ENCODE measurements around the gene RABGGTA. TPM values are rescaled to one million over a fixed set of nuclear protein-coding genes. Genes with fewer than 3 reads are reported as not detected.

The RABGGTA gene
- total and polyA plus RNA-seq, 2 donors (not counting 1 experiment from before 2014, with no cell fraction given): 70.1 to 159 TPM

DNA sequence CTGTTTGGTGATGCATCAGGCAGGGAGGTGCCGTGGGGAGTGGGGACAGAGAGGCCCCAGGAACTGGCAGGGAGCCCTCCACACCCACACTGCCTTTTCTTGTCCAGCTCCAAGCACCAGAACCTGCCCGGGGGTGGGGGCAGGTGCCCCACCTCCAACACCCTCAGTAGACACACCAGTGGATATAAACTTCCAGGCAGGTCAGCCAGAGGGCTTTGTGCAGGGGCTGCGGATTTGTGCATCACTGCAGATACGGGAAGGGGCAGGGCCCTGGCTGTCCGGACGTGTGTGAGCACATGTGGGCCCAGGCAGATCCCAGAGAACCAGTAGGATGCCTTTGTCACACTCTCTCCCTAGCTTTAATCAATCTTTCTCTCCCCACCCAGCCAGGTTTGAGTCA, 7.1 kb downstream of the RABGGTA start:
- TF ChIP-seq EZH2 (IDR thresholded peaks at IDR 0.05; ENCODE audit: borderline replicate concordance, insufficient read depth, low read depth, low read length, poor library complexity, severe bottlenecking): no peak
- TF ChIP-seq, protein P1, sequence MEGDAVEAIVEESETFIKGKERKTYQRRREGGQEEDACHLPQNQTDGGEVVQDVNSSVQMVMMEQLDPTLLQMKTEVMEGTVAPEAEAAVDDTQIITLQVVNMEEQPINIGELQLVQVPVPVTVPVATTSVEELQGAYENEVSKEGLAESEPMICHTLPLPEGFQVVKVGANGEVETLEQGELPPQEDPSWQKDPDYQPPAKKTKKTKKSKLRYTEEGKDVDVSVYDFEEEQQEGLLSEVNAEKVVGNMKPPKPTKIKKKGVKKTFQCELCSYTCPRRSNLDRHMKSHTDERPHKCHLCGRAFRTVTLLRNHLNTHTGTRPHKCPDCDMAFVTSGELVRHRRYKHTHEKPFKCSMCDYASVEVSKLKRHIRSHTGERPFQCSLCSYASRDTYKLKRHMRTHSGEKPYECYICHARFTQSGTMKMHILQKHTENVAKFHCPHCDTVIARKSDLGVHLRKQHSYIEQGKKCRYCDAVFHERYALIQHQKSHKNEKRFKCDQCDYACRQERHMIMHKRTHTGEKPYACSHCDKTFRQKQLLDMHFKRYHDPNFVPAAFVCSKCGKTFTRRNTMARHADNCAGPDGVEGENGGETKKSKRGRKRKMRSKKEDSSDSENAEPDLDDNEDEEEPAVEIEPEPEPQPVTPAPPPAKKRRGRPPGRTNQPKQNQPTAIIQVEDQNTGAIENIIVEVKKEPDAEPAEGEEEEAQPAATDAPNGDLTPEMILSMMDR (IDR thresholded peaks at IDR 0.05): no peak
- Mint-ChIP-seq H3K9me3 (ENCODE audit: insufficient read depth) (no peaks in the 10 kb centered on the region), H3K4me1 (no peaks in the 10 kb centered on the region), H3K4me3 (no peak overlapping the region), H3K27me3 (no peaks in the 10 kb centered on the region), H3K27ac (no peak overlapping the region)
- Histone ChIP-seq H3K36me3 (replicated peaks in 1 of 2; ENCODE audit: control extremely low read depth in 1 of 2, control insufficient read depth in 1 of 2, extremely low read depth in 1 of 2, insufficient read depth in 2 of 2, low read length in 1 of 2) (peaks cover 0 to 35% of the 10 kb centered on the region in 2 experiments), H3K4me3 (ENCODE audit: control extremely low read depth in 1 of 5, extremely low read depth in 1 of 5, insufficient read depth in 1 of 5, low read depth in 2 of 5, low read length in 4 of 5) (no peak overlapping the region), H4K20me1 (ENCODE audit: control insufficient read depth, insufficient read depth, low read length, poor library complexity, severe bottlenecking) (no peaks in the 10 kb centered on the region), H3K4me2 (replicated peaks; ENCODE audit: low read depth, low read length, poor library complexity, severe bottlenecking) (no peak overlapping the region), H3K27me3 (replicated peaks in 1 of 4; ENCODE audit: control extremely low read depth in 1 of 4, control insufficient read depth in 3 of 4, insufficient read depth in 4 of 4, low read length in 3 of 4) (no peaks in the 10 kb centered on the region), H2AFZ (ENCODE audit: insufficient read depth, low read depth, low read length, poor library complexity, severe bottlenecking) (no peak overlapping the region), H3K27ac (ENCODE audit: low read length in 2 of 2) (no peak overlapping the region), H3K79me2 (ENCODE audit: control insufficient read depth, insufficient read depth, low read length) (no peaks in the 10 kb centered on the region), H3K4me1 (ENCODE audit: control insufficient read depth in 2 of 2, insufficient read depth in 2 of 2, low read length in 2 of 2) (no peaks in the 10 kb centered on the region), H3K9me3 (ENCODE audit: control extremely low read depth in 1 of 3, control insufficient read depth in 2 of 3, insufficient read depth in 1 of 3, low read length in 2 of 3) (no peaks in the 10 kb centered on the region), H3K9ac (ENCODE audit: low read length) (no peak overlapping the region)
- WGBS (ENCODE audit: insufficient coverage): 95% methylated on average over 6 of the region's 6 CpGs
- DNase-seq (no peak), ATAC-seq (ENCODE audit: low read depth) (no peak)
- intact Hi-C loops (cut with micrococcal nuclease): no loop called here
- POLR2A ChIA-PET: no interaction called here
- CTCF ChIA-PET: interaction anchor here (0.6 to 1.6 kb wide), 2 partner anchors 32 to 43 kb away, joined by 3 to 4 read pairs; no protein-coding TSS in a partner anchor

DNA sequence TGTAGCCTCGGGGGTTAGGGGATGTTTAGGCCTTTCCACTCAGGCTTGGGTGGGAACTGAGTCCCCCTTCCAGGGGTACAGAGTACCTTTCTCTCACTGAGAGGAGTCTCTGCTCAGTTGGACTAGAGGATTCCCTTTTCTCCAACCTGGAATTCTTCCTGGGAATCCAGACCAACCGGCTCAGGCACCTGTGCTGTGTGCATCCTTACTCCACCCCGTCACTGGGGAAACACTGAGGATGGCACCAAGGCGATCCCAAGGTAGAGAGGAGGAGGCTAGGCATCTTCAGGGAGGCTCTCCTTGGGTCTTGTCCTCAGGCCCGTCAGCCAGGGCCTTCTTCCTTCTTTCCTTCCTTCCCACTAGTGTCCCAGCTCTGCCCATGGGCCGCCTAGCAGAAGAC, 7.5 kb downstream of the RABGGTA start:
- no peaks in the 10 kb centered on the region for H3K79me2 ChIP-seq (ENCODE audit: control insufficient read depth, insufficient read depth, low read length)
- Mint-ChIP-seq H3K4me1 (no peaks in the 10 kb centered on the region), H3K9me3 (ENCODE audit: insufficient read depth) (no peaks in the 10 kb centered on the region), H3K27ac (no peak overlapping the region), H3K27me3 (no peaks in the 10 kb centered on the region), H3K4me3 (no peak overlapping the region)
- H3K36me3 ChIP-seq (replicated peaks in 1 of 2; ENCODE audit: control extremely low read depth in 1 of 2, control insufficient read depth in 1 of 2, extremely low read depth in 1 of 2, insufficient read depth in 2 of 2, low read length in 1 of 2): peaks cover 0 to 31% of the 10 kb centered on the region in 2 experiments
- no peak for DNase-seq
- H2AFZ ChIP-seq (ENCODE audit: insufficient read depth, low read depth, low read length, poor library complexity, severe bottlenecking): no peak overlapping the region
- intact Hi-C loops (cut with micrococcal nuclease): no loop called here
- no peak overlapping the region for H3K27ac ChIP-seq (ENCODE audit: low read length in 2 of 2)
- 100% methylated on average over 4 of the region's 6 CpGs for WGBS (ENCODE audit: insufficient coverage)
- ChIA-PET CTCF (interaction anchor here (0.6 to 1.0 kb wide), 3 partner anchors 9 to 33 kb away, joined by 3 to 5 read pairs (median 3); no protein-coding TSS in a partner anchor), POLR2A (no interaction called here)
- H3K4me1 ChIP-seq (ENCODE audit: control insufficient read depth in 2 of 2, insufficient read depth in 2 of 2, low read length in 2 of 2): no peaks in the 10 kb centered on the region
- no peak overlapping the region for H3K4me2 ChIP-seq (replicated peaks; ENCODE audit: low read depth, low read length, poor library complexity, severe bottlenecking)
- H3K9ac ChIP-seq (ENCODE audit: low read length): no peak overlapping the region
- no peaks in the 10 kb centered on the region for H4K20me1 ChIP-seq (ENCODE audit: control insufficient read depth, insufficient read depth, low read length, poor library complexity, severe bottlenecking)
- no peaks in the 10 kb centered on the region for H3K27me3 ChIP-seq (replicated peaks in 1 of 4; ENCODE audit: control extremely low read depth in 1 of 4, control insufficient read depth in 3 of 4, insufficient read depth in 4 of 4, low read length in 3 of 4)
- H3K9me3 ChIP-seq (ENCODE audit: control extremely low read depth in 1 of 3, control insufficient read depth in 2 of 3, insufficient read depth in 1 of 3, low read length in 2 of 3): no peaks in the 10 kb centered on the region
- no peak overlapping the region for H3K4me3 ChIP-seq (ENCODE audit: control extremely low read depth in 1 of 5, extremely low read depth in 1 of 5, insufficient read depth in 1 of 5, low read depth in 2 of 5, low read length in 4 of 5)
- ATAC-seq (ENCODE audit: low read depth): no peak
- TF ChIP-seq EZH2 (IDR thresholded peaks at IDR 0.05; ENCODE audit: borderline replicate concordance, insufficient read depth, low read depth, low read length, poor library complexity, severe bottlenecking): no peak
- TF ChIP-seq, protein P1 (IDR thresholded peaks at IDR 0.05): no peak
